ENCODE data around the gene CMTM1. TPM values are rescaled to one million over a fixed set of nuclear protein-coding genes. Genes with fewer than 3 reads are reported as not detected.

CMTM1 gene
- total RNA-seq, 1 experiment from 2014 or later, result 5.2 TPM

- intact Hi-C loops (cut with micrococcal nuclease), result loop anchor here (5.0 kb wide), 1 partner anchor 198 kb away; no protein-coding TSS in a partner anchor
- H3K4me3 ChIP-seq (replicated peaks in 1 of 2; ENCODE audit: low read depth in 1 of 2, low read length in 2 of 2), result peak overlapping the region; percentile 62 to 75
- no peaks in the 10 kb centered on the region for H3K9me3 ChIP-seq (ENCODE audit: control insufficient read depth in 1 of 2, insufficient read depth in 1 of 2, low read depth in 1 of 2, low read length in 2 of 2)
- RAD21 ChIA-PET (ENCODE audit: low non-redundant PET in 1 of 2, low total read pairs in 2 of 2, uncharacterized antibody in 2 of 2, unreplicated experiment in 2 of 2), result no interaction called here
- H3K27me3 ChIP-seq (ENCODE audit: insufficient read depth, low read length), result no peaks in the 10 kb centered on the region
- CTCF ChIA-PET, result interaction anchor here (0.6 to 1.0 kb wide), 2 partner anchors 41 to 199 kb away, joined by 3 to 4 read pairs; no protein-coding TSS in a partner anchor
- peaks cover 8% of the 10 kb centered on the region; the same call in 1 of the 2 replicates for H3K79me2 ChIP-seq (ENCODE audit: insufficient read depth, low read length)
- POLR2A ChIA-PET, result no interaction called here
- H3K9ac ChIP-seq (ENCODE audit: low read length), result peak overlapping the region; percentile 79
- H4K20me1 ChIP-seq (ENCODE audit: insufficient read depth), result 0 out of 2 replicates have a peak, but pooled peaks cover 4% of the 10 kb centered on the region
- ATAC-seq, result peak; percentile 37
- peaks cover 24 to 39% of the 10 kb centered on the region in 2 experiments for H3K4me1 ChIP-seq (ENCODE audit: control insufficient read depth in 1 of 2, insufficient read depth in 2 of 2, low read length in 2 of 2)
- DNase-seq (ENCODE audit: low read depth, low spot score), result no peak
- peaks cover 4 to 8% of the 10 kb centered on the region in 2 experiments; a peak in 3 of 4 replicates for H3K36me3 ChIP-seq (ENCODE audit: control insufficient read depth in 1 of 2, insufficient read depth in 2 of 2, low read length in 2 of 2)
- H2AFZ ChIP-seq (ENCODE audit: low read depth, low read length, poor library complexity, severe bottlenecking), result no peak overlapping the region
- H3K4me2 ChIP-seq (ENCODE audit: low read length), result peak overlapping the region; percentile 89
- H3K9me2 ChIP-seq (ENCODE audit: insufficient read depth), result no peaks in the 10 kb centered on the region
- TF ChIP-seq FOSL1 (IDR thresholded peaks at IDR 0.05; ENCODE audit: low read depth), result no peak
- TF ChIP-seq, protein P1, sequence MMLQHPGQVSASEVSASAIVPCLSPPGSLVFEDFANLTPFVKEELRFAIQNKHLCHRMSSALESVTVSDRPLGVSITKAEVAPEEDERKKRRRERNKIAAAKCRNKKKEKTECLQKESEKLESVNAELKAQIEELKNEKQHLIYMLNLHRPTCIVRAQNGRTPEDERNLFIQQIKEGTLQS (IDR thresholded peaks at IDR 0.05), result no peak
- TF ChIP-seq EGR1 (IDR thresholded peaks at IDR 0.05; ENCODE audit: low read depth), result 0 out of 2 replicates have a peak, but pooled peaks have one; percentile 20
- TF ChIP-seq ZFX (IDR thresholded peaks at IDR 0.05), result peak; percentile 48; the same call in 1 of the 2 replicates
- TF ChIP-seq SP1 (IDR thresholded peaks at IDR 0.05; ENCODE audit: low read depth), result no peak
- TF ChIP-seq, protein P2, sequence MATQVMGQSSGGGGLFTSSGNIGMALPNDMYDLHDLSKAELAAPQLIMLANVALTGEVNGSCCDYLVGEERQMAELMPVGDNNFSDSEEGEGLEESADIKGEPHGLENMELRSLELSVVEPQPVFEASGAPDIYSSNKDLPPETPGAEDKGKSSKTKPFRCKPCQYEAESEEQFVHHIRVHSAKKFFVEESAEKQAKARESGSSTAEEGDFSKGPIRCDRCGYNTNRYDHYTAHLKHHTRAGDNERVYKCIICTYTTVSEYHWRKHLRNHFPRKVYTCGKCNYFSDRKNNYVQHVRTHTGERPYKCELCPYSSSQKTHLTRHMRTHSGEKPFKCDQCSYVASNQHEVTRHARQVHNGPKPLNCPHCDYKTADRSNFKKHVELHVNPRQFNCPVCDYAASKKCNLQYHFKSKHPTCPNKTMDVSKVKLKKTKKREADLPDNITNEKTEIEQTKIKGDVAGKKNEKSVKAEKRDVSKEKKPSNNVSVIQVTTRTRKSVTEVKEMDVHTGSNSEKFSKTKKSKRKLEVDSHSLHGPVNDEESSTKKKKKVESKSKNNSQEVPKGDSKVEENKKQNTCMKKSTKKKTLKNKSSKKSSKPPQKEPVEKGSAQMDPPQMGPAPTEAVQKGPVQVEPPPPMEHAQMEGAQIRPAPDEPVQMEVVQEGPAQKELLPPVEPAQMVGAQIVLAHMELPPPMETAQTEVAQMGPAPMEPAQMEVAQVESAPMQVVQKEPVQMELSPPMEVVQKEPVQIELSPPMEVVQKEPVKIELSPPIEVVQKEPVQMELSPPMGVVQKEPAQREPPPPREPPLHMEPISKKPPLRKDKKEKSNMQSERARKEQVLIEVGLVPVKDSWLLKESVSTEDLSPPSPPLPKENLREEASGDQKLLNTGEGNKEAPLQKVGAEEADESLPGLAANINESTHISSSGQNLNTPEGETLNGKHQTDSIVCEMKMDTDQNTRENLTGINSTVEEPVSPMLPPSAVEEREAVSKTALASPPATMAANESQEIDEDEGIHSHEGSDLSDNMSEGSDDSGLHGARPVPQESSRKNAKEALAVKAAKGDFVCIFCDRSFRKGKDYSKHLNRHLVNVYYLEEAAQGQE (IDR thresholded peaks at IDR 0.05; ENCODE audit: low read depth), result no peak
- no peak for TF ChIP-seq MAX (IDR thresholded peaks at IDR 0.05)
- no TSS peak for BruUV-seq (replicated peaks)
- peak overlapping the region; percentile 70 for H3K27ac ChIP-seq (ENCODE audit: low read depth, low read length)
Measured at GRCh38 chr16:66605177-66605978, 39.1 kb downstream of the CMTM1 start.
